ENCODE data around the gene EEF1AKMT1.

GRCh38 chr13:20769834-20770233 is 3.9 kb downstream of the EEF1AKMT1 start:
- TF ChIP-seq, protein P1, sequence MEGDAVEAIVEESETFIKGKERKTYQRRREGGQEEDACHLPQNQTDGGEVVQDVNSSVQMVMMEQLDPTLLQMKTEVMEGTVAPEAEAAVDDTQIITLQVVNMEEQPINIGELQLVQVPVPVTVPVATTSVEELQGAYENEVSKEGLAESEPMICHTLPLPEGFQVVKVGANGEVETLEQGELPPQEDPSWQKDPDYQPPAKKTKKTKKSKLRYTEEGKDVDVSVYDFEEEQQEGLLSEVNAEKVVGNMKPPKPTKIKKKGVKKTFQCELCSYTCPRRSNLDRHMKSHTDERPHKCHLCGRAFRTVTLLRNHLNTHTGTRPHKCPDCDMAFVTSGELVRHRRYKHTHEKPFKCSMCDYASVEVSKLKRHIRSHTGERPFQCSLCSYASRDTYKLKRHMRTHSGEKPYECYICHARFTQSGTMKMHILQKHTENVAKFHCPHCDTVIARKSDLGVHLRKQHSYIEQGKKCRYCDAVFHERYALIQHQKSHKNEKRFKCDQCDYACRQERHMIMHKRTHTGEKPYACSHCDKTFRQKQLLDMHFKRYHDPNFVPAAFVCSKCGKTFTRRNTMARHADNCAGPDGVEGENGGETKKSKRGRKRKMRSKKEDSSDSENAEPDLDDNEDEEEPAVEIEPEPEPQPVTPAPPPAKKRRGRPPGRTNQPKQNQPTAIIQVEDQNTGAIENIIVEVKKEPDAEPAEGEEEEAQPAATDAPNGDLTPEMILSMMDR (IDR thresholded peaks at IDR 0.05) = no peak
- no peak for TF ChIP-seq POLR2A (IDR thresholded peaks at IDR 0.05)
